GM19468 (cell line): ENCODE results near the gene SH3RF3.

Source experiments
- ATAC-seq: cut with Tn5 transposase; IDR thresholded peaks from one replicate; pipeline ENCODE4 v1.9.1; 2021; ENCODE audit warnings: mild to moderate bottlenecking, moderate library complexity, moderate number of reproducible peaks; ENCODE audit not compliant: unreplicated experiment; ENCODE audit errors: extremely low read depth

Gene SH3RF3

GRCh38 chr2:109356324-109357035 is 227.5 kb downstream of the SH3RF3 start:
- no peak for ATAC-seq

- no peak for ATAC-seq
These were observed 235.2 kb downstream of the SH3RF3 start for GRCh38 chr2:109364217-109364616.

DNA sequence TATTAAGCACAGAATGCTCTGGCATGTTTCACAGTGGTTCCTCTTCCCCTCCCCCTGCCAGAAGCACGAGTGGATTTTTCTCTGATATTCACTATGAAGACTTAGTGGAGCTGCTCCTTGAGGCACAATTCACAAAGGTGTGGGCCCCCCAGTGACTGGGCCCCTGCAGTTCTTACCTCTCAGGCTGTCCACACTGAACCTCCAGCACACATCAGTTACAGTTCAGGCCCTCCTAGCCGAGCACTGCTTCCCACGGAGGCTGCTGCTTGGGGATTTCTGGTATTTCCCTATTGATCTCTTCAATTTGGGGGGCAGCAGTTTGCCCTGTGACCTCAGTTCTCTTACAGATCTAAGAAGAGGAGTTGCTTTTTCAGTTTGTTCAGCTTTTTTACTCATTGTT is 236.1 kb downstream of the SH3RF3 start:
- ATAC-seq, result no peak

- ATAC-seq, result no peak
These were observed 238.7 kb downstream of the SH3RF3 start for GRCh38 chr2:109367683-109368082.

DNA sequence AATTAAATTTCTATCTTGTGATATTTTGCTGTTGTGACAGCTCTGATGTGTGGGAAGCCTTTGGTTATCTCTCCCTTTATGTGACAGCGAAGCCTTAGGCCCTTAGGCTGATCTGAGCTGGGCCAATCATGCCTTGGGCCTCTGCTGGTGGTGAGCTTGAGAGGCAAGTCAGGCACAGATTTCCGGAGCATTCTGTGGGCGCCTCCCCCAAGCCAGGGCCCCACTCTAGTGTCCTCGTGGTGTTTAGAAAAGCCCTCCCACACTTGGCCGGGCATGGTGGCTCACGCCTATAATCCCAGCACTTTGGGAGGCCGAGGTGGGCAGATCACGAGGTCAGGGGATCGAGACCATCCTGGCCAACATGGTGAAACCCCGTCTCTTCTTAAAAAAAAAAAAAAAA is 239.8 kb downstream of the SH3RF3 start:
- no peak for ATAC-seq

DNA sequence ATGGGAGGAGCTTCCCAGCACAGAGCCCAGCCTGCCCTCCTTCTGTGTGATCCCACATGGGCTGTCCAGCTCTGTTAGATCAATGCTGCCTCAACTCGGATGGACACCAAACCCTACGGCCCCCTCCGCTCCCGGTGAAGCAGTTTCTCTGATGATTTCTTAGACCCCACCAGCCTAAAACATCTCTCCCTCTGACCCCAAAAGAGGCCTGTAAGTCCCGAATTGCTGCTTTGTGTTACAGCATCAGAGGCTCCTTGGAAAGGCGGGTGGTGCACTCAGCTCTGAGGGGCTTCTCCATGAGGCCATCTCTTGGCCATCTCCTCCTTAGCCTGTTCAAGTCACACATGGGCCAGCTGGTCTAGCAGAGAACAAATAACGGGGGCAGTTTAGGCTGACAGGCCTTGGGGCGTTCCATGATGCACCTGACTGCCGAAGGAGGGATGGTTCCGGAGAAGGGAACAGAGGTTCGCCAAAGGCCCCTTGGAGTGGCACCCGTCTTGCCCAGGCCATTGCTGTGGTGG is 240.7 kb downstream of the SH3RF3 start:
- no peak for ATAC-seq

DNA sequence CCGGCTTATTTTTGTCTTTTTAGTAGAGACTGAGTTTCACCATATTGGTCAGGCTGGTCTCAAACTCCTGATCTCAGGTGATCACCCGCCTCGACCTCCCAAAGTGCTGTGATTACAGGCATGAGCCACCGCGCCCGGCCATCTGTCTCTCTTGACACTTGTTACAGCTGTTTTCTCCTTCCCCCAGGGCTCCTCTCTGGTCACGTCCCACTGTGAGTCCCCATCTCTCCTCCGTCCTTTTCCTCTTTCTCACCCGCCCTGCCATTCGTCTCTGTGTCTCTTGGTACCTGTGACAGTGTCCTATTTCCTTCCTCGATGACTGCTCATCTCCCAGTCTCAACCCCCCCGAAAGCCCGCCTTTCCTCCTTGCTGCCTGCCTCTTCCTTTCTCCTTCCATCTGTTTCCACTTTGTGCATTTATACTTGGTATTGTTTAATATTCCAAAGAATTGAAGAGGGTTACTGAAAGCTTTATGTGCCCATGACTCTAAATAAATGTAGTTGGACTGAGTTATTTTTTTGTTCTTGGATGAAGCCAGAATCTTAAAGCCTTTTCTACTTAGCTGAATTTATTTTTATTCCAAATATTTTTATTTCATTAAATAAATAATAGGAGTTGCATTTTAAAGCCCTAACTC is 241.5 kb downstream of the SH3RF3 start:
- ATAC-seq, result no peak

DNA sequence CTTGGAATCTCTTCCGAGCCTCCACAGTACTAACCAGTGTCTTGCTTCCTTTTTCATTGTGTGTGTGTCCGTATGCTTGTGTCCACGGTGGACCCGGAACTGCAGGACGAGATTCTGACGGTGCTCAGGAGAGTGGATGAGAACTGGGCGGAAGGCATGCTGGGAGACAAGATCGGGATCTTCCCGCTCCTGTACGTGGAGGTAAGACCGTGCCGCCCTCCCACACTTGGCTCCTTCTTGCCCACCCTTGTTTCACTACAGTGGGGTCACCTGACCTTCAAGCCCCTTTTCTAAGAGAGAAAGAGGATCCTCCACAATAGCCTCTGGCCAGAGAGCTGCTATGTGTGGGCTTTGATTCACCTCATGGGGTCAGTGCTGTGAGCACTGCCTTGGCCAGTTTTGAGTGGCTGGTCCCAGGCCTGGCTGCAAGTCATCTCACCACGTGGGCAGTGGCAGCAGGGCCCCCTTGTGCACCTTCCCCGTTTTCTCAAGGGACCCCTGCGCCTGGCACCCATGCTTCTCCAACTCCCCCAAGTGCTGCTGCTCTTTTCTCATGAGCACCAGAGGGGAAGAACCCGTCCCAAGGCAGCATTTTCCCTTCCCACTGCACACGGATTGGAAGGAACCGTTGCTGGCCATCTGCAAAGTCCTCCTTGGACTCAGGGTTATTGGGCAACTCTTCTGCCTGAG is 242.6 kb downstream of the SH3RF3 start:
- no peak for ATAC-seq

GRCh38 chr2:109372171-109372568 is 243.2 kb downstream of the SH3RF3 start:
- no peak for ATAC-seq

DNA sequence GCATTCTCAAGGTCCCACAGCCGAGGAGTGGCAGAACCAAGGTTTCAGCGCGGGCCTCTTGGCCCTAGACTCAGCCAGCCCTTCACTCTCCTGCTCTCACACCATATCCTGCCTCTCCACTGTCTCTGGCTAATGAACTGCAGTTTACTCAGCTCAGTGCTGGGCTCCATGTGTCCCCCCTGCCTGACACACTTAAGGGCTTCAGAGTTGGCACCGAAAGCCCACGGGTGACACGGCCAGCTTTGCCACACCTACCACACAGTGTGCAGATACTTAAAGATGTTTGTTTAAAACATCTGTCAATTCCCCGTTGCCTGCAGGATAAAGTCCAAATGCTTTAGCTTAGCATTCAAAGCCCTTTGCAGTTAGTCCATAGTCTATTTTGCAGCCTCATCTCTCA is 243.6 kb downstream of the SH3RF3 start:
- ATAC-seq, result no peak

DNA sequence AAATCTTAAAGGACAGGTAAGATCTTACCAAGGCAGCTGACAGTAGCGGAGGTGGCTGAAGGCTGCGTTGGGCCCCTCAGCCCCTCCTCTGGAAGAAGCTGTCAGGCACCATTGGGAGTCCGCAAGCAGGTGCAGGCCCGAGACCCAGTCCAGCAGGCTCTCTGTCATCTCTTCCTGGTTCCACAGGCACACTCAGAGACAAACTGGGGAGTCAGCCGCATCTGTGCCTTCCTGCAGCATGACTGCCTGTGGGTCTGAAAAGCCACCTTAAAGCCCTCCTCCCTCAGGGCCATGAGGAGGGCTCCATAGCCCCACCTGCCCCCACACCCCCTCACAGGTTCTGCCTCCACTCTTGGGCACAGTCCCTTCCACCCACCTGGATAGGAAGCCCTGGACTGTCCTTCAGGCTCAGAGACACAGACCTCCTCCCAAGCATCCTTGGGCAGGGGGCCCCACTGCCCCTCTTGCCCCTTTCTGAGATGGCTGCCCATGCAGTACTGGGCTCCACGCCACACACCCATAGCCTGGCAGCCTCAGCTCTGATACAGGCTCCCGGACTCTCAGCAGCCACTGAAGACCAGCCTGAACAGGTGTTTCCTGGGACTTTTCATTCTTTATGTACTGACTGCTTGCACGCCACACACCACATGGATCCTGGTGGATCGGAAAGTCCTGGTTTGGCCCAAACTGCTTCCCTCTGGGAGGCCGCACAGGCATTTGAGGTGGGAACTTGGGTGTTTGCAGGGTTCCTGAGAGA is 245.0 kb downstream of the SH3RF3 start:
- ATAC-seq, result no peak

GRCh38 chr2:109374548-109375130 is 245.6 kb downstream of the SH3RF3 start:
- ATAC-seq, result no peak

DNA sequence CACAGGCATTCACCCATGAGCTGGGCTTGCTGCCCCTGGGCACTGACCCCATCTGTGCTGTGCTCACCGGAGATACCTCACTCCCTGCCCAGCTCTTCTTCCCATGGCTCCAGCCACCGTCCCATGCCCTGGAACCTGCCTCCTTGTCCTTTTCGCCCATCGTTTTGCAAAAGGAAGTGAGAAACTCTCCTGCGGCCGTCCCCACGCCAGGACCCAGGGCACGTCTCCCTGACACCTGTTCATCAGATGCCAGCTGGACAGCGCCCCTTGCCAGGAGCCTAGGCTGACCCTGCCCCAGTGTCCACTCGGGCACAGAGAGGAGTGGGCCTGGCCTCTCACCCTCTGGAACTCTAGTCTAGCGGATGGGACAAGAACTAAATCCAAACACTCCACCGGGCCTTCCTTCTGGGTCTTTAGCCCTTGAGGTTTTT is 246.1 kb downstream of the SH3RF3 start:
- no peak for ATAC-seq

DNA sequence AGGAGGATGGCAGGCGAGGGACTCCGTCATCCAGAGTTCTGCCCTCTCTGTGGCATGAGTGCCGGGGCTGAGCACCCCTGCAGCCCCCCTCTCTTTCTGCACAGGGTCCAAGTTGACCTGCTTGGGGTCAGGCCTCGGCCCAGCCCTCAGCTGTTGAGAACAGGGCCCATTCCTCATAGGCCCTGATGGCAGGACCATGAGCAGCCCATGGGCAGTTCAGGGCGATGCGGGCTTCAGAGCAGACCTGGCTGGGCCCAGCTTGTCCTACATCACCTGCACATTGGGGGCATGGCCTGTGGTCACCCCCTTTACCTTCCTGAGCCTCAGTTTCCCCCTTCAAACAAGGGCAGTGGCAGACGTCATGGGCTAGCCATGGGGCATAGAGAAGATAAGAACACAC is 246.7 kb downstream of the SH3RF3 start:
- no peak for ATAC-seq

- ATAC-seq, result no peak
These were observed 247.1 kb downstream of the SH3RF3 start for GRCh38 chr2:109376115-109376514.

GRCh38 chr2:109376796-109377495 is 247.9 kb downstream of the SH3RF3 start:
- ATAC-seq, result no peak

GRCh38 chr2:109377976-109378375 is 249.0 kb downstream of the SH3RF3 start:
- no peak for ATAC-seq

GRCh38 chr2:109378682-109379081 is 249.7 kb downstream of the SH3RF3 start:
- no peak for ATAC-seq

- no peak for ATAC-seq
These were observed 250.5 kb downstream of the SH3RF3 start for GRCh38 chr2:109379507-109379906.
